Breast epithelium (tissue), 3 donors: ENCODE data around the gene TMED4.

ENCODE experiments used
- CTCF ChIP-seq, 3 donors: fragments of 450-650 bp; IDR thresholded peaks; one replicate each; pipeline ENCODE4 v1.5.1; 2016 to 2017; ENCODE audit warnings: antibody characterized with exemption in 3 of 3, mild to moderate bottlenecking in 3 of 3, moderate library complexity in 3 of 3
- POLR2A ChIP-seq: fragments of 450-650 bp; IDR thresholded peaks from one replicate; pipeline ENCODE4 v1.6.1; 2016; ENCODE audit warnings: antibody characterized with exemption, mild to moderate bottlenecking, moderate library complexity
- POLR2AphosphoS5 ChIP-seq, 3 donors: sonication (generic); formaldehyde crosslinking; IDR thresholded peaks; one replicate each; pipeline ENCODE4 v1.6.1; 2017; ENCODE audit warnings: antibody characterized with exemption in 3 of 3

GRCh38 chr7:44616545-44616944, 34.5 kb upstream of the TMED4 start:
- TF ChIP-seq CTCF (IDR thresholded peaks at IDR 0.05) (no peak), POLR2AphosphoS5 (IDR thresholded peaks at IDR 0.05) (no peak), POLR2A (no peak)
